HepG2 (cell line): Measurements from ENCODE around the gene HIPK4. TPM values are rescaled to one million over a fixed set of nuclear protein-coding genes. Genes with fewer than 3 reads are reported as not detected.

Experiments used
- CHD4 ChIP-seq: fragments of 200-600 bp; sonication (generic); IDR thresholded peaks from 2 replicates; pipeline ENCODE4 v1.7.0; 2017; ENCODE audit warnings: mild to moderate bottlenecking, low read length, borderline replicate concordance
- LCORL ChIP-seq, 2 experiments: fragments of 450-650 bp in 1 of 2; sonication (generic) in 1 of 2; formaldehyde crosslinking in 1 of 2; IDR thresholded peaks; 2 replicates each; pipeline versions ENCODE4 v1.5.0 to v1.6.1; 2017 to 2020; ENCODE audit warnings: antibody characterized with exemption in 1 of 2, missing genetic modification reagents in 1 of 2
- MEIS2 ChIP-seq: sonication (generic); formaldehyde crosslinking; IDR thresholded peaks from 2 replicates; pipeline ENCODE4 v1.9.0; 2021; ENCODE audit warnings: mild to moderate bottlenecking, missing genetic modification reagents
- RBM39 ChIP-seq: fragments of 200-400 bp; formaldehyde crosslinking; IDR thresholded peaks from one replicate; pipeline ENCODE4 v1.6.1; 2018; ENCODE audit warnings: antibody characterized with exemption, mild to moderate bottlenecking, low read depth, low read length; ENCODE audit not compliant: poor library complexity, severe bottlenecking
- TAF15 ChIP-seq: fragments of 200-400 bp; formaldehyde crosslinking; IDR thresholded peaks from one replicate; pipeline ENCODE4 v1.6.1; 2018; ENCODE audit warnings: mild to moderate bottlenecking, low read depth, low read length; ENCODE audit not compliant: poor library complexity, severe bottlenecking
- ZNF232 ChIP-seq: sonication (generic); formaldehyde crosslinking; IDR thresholded peaks from 2 replicates; pipeline ENCODE4 v1.4.0; 2020; ENCODE audit warnings: missing genetic modification reagents, borderline replicate concordance
- ZNF256 ChIP-seq: sonication (generic); formaldehyde crosslinking; conservative IDR thresholded peaks from 2 replicates; pipeline ENCODE4 v1.4.0; 2020; ENCODE audit warnings: missing genetic modification reagents
- ZNF329 ChIP-seq: sonication (generic); formaldehyde crosslinking; IDR thresholded peaks from 2 replicates; pipeline ENCODE4 v1.9.0; 2021; ENCODE audit warnings: low read depth, mild to moderate bottlenecking, missing genetic modification reagents
- ZNF891 ChIP-seq: sonication (generic); formaldehyde crosslinking; IDR thresholded peaks from 2 replicates; pipeline ENCODE4 v1.5.0; 2020; ENCODE audit warnings: mild to moderate bottlenecking, missing genetic modification reagents
- polyA plus RNA-seq, 8 experiments: library from polyadenylated mRNA; depleted of rRNA in 3 of 8; stranded (reverse) in 7 of 8; unstranded in 1 of 8; fragments of >200 nt; fragmentation: Illumina TruSeq in 4 of 8; extraction: Trizol in 4 of 8; gene quantifications; 2 replicates each; pipeline versions ENCODE4 v1.2.1 to v1.2.3, GENCODE V29; 2011 to 2016; ENCODE audit warnings: low read depth in 4 of 8, missing spikeins in 1 of 8, mixed read lengths in 1 of 8; ENCODE audit not compliant: insufficient read depth in 1 of 8
- total RNA-seq, 5 experiments: library from RNA; depleted of rRNA; stranded (reverse); fragments of >200 nt; fragmentation: Illumina TruSeq; extraction: Trizol; gene quantifications; 2 replicates each; pipeline ENCODE4 v1.2.3, GENCODE V29; 2016; ENCODE audit warnings: low read depth in 1 of 5
- TF ChIP-seq, protein P1 (sequence below), 2 experiments: sonication (generic) in 1 of 2; formaldehyde crosslinking in 1 of 2; IDR thresholded peaks; 2 replicates each; pipeline versions ENCODE4 v1.5.1 to v1.6.1; 2011 to 2020; ENCODE audit warnings: borderline replicate concordance in 1 of 2, low read depth in 1 of 2, low read length in 1 of 2, mild to moderate bottlenecking in 1 of 2, missing genetic modification reagents in 1 of 2, moderate library complexity in 1 of 2
- TF ChIP-seq, protein P2 (sequence below): sonication (generic); formaldehyde crosslinking; IDR thresholded peaks from 2 replicates; pipeline ENCODE4 v1.4.0; 2020; ENCODE audit warnings: missing genetic modification reagents
- TF ChIP-seq, protein P3 (sequence below): sonication (generic); formaldehyde crosslinking; IDR thresholded peaks from 2 replicates; pipeline ENCODE4 v1.5.1; 2020; ENCODE audit warnings: missing genetic modification reagents, mild to moderate bottlenecking, borderline replicate concordance
- TF ChIP-seq, protein P4 (sequence below): sonication (generic); formaldehyde crosslinking; IDR thresholded peaks from 2 replicates; pipeline ENCODE4 v1.4.0; 2020; ENCODE audit warnings: missing genetic modification reagents
- TF ChIP-seq, protein P5 (sequence below): IDR thresholded peaks from 2 replicates; pipeline ENCODE4 v1.6.1; 2018; ENCODE audit warnings: missing genetic modification reagents
- TF ChIP-seq, protein P6 (sequence below): sonication (generic); formaldehyde crosslinking; IDR thresholded peaks from 2 replicates; pipeline ENCODE4 v1.5.0; 2020; ENCODE audit warnings: mild to moderate bottlenecking, missing genetic modification reagents

Gene HIPK4
- total and polyA plus RNA-seq, 2 of the 13 experiments (the other 11 are each of a cell fraction or from before 2014, with no cell fraction given), result 0.03 TPM; not detected in 1

DNA sequence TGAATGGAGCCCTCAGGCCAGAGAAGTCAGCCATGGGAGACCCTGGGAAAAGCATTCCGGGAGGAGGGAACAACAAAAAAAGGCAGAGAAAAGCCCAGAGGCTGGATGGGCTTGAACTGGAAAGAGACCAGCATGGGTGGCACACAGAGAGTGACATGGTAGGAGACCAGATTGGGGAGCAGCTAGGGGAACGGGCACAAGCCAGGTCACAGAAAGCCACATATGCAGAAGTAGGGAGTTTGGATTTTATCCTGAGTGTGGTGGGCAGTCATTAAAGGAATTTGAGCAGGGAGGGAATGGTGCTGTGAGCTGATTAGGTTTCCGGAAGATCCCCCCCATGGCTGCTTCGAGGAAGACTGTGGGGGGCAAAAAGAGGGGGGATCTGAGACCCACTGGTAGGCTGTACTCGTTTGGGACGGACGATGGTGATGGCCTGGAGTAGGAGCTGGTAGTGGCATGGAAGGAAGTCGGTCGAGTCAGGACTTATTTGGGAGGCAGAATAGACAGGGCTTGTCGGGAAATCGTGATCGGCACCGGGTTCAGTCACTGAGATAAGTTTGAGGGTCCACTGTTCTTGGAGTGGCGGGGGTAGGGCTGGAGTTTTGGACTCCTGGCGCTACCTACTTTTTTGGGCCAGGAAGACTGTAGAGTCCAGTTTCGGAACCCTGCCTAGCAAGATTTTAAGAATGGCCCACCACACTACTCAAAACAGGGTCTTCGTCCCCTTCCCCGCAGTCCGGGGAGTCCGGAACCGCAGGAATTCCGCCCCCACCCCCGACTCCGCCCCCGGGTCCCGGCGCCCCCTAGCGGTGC, 34.9 kb upstream of the HIPK4 start (continued):
- TF ChIP-seq, protein P1, sequence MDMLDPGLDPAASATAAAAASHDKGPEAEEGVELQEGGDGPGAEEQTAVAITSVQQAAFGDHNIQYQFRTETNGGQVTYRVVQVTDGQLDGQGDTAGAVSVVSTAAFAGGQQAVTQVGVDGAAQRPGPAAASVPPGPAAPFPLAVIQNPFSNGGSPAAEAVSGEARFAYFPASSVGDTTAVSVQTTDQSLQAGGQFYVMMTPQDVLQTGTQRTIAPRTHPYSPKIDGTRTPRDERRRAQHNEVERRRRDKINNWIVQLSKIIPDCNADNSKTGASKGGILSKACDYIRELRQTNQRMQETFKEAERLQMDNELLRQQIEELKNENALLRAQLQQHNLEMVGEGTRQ (IDR thresholded peaks at IDR 0.05; ENCODE audit: low read depth, low read length), result no peak
- TF ChIP-seq, protein P1 (CRISPR knock-in tag; IDR thresholded peaks at IDR 0.05; ENCODE audit: borderline replicate concordance), result no peak
- TF ChIP-seq RBM39 (no peak), MEIS2 (CRISPR knock-in tag) (no peak), ZNF329 (CRISPR knock-in tag) (no peak), ZNF232 (CRISPR knock-in tag) (no peak), LCORL (IDR thresholded peaks at IDR 0.05) (no peak), LCORL (CRISPR knock-in tag; IDR thresholded peaks at IDR 0.05) (0 out of 2 replicates have a peak, but pooled peaks have one; percentile 8), TAF15 (no peak), ZNF891 (CRISPR knock-in tag) (no peak), ZNF256 (CRISPR knock-in tag) (no peak), CHD4 (no peak)
- TF ChIP-seq, protein P2, sequence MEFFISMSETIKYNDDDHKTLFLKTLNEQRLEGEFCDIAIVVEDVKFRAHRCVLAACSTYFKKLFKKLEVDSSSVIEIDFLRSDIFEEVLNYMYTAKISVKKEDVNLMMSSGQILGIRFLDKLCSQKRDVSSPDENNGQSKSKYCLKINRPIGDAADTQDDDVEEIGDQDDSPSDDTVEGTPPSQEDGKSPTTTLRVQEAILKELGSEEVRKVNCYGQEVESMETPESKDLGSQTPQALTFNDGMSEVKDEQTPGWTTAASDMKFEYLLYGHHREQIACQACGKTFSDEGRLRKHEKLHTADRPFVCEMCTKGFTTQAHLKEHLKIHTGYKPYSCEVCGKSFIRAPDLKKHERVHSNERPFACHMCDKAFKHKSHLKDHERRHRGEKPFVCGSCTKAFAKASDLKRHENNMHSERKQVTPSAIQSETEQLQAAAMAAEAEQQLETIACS (CRISPR knock-in tag), result no peak
- TF ChIP-seq, protein P3, sequence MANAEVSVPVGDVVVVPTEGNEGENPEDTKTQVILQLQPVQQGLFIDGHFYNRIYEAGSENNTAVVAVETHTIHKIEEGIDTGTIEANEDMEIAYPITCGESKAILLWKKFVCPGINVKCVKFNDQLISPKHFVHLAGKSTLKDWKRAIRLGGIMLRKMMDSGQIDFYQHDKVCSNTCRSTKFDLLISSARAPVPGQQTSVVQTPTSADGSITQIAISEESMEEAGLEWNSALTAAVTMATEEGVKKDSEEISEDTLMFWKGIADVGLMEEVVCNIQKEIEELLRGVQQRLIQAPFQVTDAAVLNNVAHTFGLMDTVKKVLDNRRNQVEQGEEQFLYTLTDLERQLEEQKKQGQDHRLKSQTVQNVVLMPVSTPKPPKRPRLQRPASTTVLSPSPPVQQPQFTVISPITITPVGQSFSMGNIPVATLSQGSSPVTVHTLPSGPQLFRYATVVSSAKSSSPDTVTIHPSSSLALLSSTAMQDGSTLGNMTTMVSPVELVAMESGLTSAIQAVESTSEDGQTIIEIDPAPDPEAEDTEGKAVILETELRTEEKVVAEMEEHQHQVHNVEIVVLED, result no peak
- TF ChIP-seq, protein P4, sequence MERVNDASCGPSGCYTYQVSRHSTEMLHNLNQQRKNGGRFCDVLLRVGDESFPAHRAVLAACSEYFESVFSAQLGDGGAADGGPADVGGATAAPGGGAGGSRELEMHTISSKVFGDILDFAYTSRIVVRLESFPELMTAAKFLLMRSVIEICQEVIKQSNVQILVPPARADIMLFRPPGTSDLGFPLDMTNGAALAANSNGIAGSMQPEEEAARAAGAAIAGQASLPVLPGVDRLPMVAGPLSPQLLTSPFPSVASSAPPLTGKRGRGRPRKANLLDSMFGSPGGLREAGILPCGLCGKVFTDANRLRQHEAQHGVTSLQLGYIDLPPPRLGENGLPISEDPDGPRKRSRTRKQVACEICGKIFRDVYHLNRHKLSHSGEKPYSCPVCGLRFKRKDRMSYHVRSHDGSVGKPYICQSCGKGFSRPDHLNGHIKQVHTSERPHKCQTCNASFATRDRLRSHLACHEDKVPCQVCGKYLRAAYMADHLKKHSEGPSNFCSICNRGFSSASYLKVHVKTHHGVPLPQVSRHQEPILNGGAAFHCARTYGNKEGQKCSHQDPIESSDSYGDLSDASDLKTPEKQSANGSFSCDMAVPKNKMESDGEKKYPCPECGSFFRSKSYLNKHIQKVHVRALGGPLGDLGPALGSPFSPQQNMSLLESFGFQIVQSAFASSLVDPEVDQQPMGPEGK (CRISPR knock-in tag), result peak; percentile 78
- TF ChIP-seq, protein P5, sequence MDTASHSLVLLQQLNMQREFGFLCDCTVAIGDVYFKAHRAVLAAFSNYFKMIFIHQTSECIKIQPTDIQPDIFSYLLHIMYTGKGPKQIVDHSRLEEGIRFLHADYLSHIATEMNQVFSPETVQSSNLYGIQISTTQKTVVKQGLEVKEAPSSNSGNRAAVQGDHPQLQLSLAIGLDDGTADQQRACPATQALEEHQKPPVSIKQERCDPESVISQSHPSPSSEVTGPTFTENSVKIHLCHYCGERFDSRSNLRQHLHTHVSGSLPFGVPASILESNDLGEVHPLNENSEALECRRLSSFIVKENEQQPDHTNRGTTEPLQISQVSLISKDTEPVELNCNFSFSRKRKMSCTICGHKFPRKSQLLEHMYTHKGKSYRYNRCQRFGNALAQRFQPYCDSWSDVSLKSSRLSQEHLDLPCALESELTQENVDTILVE (CRISPR knock-in tag), result no peak
- TF ChIP-seq, protein P6, sequence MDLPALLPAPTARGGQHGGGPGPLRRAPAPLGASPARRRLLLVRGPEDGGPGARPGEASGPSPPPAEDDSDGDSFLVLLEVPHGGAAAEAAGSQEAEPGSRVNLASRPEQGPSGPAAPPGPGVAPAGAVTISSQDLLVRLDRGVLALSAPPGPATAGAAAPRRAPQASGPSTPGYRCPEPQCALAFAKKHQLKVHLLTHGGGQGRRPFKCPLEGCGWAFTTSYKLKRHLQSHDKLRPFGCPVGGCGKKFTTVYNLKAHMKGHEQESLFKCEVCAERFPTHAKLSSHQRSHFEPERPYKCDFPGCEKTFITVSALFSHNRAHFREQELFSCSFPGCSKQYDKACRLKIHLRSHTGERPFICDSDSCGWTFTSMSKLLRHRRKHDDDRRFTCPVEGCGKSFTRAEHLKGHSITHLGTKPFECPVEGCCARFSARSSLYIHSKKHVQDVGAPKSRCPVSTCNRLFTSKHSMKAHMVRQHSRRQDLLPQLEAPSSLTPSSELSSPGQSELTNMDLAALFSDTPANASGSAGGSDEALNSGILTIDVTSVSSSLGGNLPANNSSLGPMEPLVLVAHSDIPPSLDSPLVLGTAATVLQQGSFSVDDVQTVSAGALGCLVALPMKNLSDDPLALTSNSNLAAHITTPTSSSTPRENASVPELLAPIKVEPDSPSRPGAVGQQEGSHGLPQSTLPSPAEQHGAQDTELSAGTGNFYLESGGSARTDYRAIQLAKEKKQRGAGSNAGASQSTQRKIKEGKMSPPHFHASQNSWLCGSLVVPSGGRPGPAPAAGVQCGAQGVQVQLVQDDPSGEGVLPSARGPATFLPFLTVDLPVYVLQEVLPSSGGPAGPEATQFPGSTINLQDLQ (CRISPR knock-in tag), result no peak
